HG03565 (cell line): Measurements from ENCODE around the gene SLC17A7.
"Not testable (repeated sequence)": the region's sequence is repeated elsewhere in the genome, so short reads cannot be mapped to it uniquely, and the experiment has no call there.

Source experiments
- ATAC-seq: cut with Tn5 transposase; IDR thresholded peaks from one replicate; pipeline ENCODE4 v1.9.1; 2021; ENCODE audit warnings: mild to moderate bottlenecking, moderate library complexity; ENCODE audit not compliant: unreplicated experiment

SLC17A7 gene

GRCh38 chr19:49470615-49470978, 29.3 kb upstream of the SLC17A7 start:
- no peak for ATAC-seq

DNA sequence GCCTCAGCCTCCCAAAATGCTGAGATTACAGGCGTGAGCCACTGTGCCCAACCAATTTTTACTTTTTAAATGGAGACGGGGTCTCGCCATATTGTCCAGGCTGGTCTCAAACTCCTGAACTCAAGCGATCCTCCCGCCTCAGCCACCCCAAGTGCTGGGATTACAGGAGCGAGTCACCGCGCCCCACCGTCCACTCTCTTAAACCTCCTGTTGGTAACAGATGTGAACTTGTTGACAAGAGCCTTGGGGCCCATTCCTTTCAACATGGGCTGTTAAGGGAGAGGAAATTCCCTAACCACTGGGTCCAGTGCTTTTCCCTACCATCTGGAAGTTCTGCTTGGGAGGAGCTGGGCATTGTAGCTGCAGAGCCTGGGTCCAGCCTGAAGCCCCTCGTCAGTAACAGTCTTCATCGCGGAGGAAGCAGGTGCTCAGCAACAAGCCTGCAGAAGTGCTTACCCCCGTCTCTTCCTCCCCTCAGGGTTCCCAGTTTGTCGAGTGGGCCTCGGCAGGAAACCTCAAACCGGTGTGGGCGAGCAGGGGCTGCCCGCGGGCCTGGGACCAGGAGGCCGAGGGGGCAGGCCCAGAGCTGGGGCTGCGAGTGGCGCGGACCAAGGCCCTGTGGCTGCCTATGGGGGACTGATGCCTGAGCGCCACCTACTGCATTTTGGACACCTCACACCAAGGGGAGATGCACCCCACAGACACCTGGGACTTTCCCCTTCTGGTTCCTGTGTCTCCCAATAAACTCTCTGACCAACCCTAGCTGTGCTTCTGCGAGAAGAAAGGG, 28.7 kb upstream of the SLC17A7 start:
- peak; percentile 42 for ATAC-seq

- no peak for ATAC-seq
Measured at GRCh38 chr19:49468746-49469447, 27.6 kb upstream of the SLC17A7 start.

- no peak for ATAC-seq
Measured at GRCh38 chr19:49468199-49468598, 26.9 kb upstream of the SLC17A7 start.

DNA sequence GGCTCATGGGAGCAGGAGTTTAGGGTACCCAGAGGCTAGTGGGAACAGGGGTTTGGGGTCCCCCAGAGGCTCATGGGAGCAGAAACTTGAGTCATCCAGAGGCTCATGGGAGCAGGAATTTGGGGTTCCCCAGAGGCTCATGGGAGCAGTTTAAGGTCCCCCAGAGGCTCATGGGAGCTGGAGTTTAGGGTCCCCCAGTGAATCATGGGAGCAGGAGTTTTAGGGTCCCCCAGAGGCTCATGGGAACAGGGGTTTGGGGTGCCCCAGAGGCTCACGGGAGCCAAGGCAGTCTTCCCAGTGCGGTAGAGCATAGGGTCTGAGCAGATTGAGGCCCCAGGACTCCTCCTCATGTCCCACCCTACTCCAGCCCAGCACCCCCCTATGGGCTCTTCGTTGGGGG, 24.0 kb upstream of the SLC17A7 start:
- no peak for ATAC-seq

DNA sequence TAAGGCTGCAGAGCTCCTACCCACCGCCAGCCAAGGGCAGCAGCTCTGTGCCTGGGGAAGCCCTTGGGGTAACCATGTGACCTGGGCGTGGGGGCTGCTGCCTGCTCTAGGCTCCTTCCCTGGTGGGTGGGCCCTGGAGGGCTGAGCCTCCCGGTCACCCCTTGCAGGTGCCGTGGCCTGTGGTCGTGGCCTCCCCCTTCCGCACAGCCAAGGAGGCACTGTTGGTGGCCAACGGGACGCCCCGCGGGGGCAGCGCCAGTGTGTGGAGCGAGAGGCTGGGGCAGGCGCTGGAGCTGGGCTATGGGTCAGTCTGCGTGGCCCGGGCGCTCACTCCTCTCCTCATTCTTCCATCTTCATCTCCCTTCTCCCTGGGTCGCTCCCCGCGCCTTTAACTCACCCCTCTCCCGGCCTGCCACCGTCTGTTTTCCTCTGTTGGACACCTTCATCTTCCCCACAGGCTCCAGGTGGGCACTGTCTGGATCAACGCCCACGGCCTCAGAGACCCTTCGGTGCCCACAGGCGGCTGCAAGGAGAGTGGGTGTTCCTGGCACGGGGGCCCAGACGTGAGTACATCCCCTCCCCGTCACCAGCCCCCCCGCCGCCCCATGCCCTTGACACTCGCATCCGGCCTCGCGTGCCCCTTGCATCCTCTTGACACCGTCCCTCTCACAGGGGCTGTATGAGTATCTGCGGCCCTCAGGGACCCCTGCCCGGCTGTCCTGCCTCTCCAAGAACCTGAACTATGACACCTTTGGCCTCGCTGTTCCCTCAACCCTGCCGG, 22.8 kb upstream of the SLC17A7 start:
- ATAC-seq: no peak

DNA sequence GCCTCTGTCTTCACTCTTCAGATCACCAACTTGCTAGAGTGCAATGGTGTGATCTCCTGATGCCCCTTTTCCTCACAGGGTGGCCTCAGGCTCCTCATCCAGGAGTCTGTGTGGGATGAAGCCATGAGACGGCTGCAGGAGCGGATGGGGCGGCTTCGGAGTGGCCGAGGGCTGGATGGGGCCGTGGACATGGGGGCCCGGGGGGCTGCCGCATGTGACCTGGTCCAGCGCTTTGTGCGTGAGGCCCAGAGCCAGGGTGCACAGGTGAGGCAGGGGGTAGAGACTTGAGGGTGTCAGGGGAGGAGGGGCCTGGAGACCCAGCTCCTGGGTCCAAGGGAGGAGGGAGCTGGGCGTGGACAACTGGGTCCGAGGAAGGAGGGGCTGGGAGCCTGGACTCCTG, 21.2 kb upstream of the SLC17A7 start:
- no peak for ATAC-seq

DNA sequence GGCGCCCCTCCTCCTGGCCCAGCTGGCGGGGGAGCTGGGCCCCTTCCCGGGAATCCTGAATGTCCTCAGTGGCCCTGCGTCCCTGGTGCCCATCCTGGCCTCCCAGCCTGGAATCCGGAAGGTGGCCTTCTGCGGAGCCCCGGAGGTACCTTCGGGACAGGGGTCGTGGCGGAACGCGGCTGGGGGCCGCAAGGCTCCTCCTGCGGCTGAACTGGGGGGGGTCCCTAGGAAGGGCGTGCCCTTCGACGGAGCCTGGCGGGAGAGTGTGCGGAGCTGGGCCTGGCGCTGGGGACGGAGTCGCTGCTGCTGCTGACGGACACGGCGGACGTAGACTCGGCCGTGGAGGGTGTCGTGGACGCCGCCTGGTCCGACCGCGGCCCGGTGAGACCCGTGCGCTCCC, 20.3 kb upstream of the SLC17A7 start:
- no peak for ATAC-seq

DNA sequence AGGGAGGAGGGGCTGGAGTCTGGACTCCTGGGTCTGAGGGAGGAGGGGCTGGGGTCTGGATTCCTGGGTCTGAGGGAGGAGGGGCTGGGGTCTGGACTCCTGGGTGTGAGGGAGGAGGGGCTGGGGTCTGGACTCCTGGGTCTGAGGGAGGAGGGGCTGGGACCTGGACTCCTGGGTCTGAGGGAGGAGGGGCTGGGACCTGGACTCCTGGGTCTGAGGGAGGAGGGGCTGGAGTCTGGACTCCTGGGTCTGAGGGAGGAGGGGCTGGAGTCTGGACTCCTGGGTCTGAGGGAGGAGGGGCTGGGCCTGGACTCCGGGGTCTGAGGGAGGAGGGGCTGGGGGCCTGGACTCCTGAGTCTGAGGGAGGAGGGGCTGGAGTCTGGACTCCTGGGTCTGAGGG, 19.8 kb upstream of the SLC17A7 start:
- not testable (repeated sequence) for ATAC-seq

GRCh38 chr19:49459388-49459787, 18.1 kb upstream of the SLC17A7 start:
- no peak for ATAC-seq

DNA sequence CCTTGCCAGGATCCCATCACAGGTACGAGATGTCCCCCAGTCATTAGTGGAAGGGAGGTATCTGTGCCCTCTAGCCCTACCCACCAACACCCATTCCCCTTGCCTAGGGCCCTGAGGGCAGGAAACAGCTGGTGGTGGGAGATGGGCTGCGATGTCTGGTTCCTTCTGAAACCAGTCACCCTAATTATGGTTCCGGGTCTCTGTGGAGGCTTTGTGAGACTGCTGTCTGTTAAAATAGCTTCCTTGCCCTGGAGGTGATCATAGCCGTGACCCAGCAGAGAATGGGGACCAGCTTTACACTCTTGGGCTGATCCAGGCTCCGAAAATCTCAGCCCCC, 17.2 kb upstream of the SLC17A7 start:
- no peak for ATAC-seq

GRCh38 chr19:49456326-49456725, 15.0 kb upstream of the SLC17A7 start:
- no peak for ATAC-seq

DNA sequence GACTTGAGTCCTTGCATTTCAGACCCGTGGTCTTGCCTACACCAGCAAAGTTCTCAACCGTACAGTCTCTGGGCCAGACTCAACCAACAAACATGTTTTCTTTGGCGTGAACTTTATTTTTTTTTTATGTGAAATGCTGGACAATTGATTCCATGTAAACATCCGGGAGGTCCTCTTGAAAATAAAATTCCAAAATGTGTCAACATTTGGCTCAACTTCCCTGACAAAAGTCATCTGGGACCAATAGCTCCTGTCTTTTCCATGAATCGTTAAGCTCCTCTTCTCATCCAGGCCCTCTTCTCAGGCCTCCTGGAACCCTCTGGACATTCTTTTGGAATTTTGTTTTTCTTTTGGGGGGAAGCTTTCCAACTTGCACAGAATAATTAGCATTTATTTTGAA, 14.4 kb upstream of the SLC17A7 start:
- no peak for ATAC-seq

DNA sequence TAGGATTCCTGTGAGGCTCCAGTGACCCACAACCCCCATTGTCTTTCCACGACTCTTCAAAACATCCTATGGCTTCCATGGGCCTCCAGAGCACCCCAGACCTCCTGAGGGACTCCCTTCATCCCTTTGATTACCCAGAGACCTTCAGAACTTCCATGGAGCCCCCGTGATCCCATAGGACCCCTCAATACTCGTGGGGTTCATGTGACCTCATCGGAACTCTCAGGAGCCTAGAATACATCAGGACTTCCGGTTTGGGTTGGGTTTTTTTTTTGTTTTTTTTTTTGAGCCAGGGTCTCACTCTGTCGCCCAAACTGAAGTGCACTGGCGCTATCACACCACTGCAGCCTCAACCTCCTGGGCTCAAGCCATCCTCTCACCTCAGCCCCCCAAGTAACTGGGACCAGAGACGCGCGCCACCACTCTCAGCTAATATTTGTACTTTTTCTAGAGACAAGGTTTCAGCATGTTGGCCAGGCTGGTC, 12.5 kb upstream of the SLC17A7 start:
- no peak for ATAC-seq

- peak; percentile 68 for ATAC-seq
Measured at GRCh38 chr19:49453013-49453756, 11.9 kb upstream of the SLC17A7 start, which contains the start of gene ALDH16A1. Gene ALDH16A1, plus strand, starts transcription at chr19:49453225. Its CDS starts 107 bp downstream, at chr19:49453332.

DNA sequence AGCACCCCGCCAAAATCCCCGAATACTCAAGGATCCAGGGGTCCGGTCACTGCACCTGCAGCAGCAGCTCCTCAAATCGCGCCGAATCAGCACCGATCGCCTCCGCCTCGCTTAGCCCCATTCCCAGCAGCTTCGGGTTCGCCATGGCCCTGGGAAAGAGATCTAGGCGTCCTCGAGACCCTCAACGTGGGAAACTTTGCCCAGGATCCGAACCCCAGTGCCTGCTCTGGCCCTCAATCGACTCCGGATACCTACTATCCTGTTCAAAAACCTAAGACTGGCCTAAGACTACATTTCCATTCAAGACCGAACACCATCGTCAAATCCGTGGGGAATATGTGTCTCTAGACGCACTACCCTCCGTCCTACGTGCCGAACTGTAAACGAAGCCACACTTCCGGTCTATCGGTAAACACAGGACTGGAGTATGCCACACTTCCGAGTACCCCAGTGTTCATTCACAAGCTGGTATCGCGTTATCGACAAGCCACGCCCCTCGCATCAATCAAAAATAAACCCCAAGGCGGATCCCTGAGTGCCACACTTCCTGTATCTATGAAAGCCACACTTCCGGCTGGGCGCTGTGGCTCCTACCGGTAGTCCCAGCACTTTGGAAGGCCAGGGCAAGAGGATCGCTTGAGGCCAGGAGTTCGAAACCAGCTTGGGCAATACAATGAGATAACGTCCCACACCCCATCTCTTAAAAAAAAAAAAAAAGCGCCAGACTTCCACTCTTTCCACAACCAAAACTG, 10.3 kb upstream of the SLC17A7 start, which contains the start of gene PIH1D1:
PIH1D1 (minus strand) TSS at position 385 of the 752 bp plus-strand sequence; CDS start at position 145, 240 bp downstream.
- ATAC-seq: peak; percentile 49

DNA sequence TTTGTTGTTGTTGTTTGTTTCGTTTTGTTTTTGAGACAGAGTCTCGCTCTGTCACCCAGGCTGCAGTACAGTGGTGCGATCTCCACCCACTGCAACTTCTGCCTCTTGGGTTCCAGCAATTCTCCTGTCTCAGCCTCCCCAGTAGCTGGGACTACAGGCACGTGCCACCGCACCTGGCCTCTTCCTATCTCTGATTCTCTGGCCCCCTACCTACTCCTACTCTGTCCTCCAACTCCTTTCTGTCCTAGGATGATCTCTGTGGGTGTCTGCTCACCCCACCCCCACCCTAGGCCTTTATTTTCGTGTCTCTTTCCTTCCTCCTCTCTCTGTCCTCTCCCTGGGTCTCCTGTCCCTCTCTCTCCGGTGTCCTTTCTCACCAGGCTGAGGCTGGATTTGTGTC, 9.1 kb upstream of the SLC17A7 start:
- no peak for ATAC-seq

GRCh38 chr19:49448432-49448786, 7.1 kb upstream of the SLC17A7 start:
- ATAC-seq: no peak

DNA sequence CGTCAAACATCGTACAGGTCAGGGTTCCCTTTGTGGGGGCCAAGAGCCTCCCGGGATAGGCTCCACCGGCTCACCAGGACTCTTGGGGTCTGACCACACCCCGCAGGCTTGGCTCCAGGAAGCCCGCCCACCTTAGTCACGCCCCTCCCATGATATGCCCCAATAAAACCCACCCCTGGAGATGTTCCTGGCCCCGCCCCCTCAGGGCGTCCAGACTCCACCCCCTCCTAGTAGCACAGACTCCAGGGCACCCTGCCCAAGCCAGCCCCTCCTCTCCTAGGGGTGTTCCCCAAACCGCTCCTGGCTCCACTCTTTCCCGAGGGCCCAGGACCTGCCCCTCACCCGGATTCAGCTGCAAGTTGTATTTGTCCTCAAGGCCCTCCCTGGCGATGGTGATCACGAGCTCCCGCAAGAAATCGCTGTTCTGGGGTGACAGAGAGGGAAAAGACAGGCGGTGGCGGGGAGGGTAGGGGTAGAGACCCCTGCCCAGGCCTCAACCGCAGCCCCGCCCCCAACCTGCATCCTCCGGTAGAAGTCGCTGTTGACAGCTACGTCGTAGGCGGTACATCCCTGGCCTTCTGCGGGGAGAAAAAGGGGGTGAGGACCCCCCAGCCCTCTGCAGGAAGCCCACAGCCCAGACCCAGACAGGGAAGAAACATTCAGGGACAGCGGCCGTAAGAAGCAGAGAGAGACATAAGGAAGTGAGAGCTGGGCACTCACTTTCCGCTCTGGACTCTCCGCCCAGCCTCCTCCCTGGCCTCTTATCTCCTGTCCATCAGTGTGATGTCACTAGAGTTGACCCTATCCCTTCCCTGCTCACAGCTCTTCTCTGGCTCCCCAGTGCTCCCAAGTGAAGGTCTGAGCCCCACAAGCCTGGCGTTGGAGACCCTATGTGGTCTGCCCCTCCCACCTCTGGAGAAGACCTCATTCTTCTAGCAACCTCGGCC, 6.4 kb upstream of the SLC17A7 start:
- no peak for ATAC-seq
